Effector memory CD4-positive, alpha-beta T cell (primary cell): ENCODE data around the gene BTAF1.

ENCODE experiments used
- DNase-seq, 3 donors: peaks; one replicate each; pipeline ENCODE4 v3.0.0-alpha.2; 2020
- H3K27ac ChIP-seq: 2 replicates; pipeline ENCODE4 v1.7.0; 2013; ENCODE audit warnings: mild to moderate bottlenecking, low read length, moderate library complexity; ENCODE audit not compliant: insufficient read depth, poor library complexity, severe bottlenecking
- H3K27me3 ChIP-seq: replicated peaks from 2 replicates; pipeline ENCODE4 v1.7.0; 2013; ENCODE audit warnings: mild to moderate bottlenecking, low read length; ENCODE audit not compliant: insufficient read depth, control insufficient read depth, poor library complexity, severe bottlenecking
- H3K36me3 ChIP-seq: 2 replicates; pipeline ENCODE4 v1.7.0; 2013; ENCODE audit warnings: mild to moderate bottlenecking, low read length, moderate library complexity; ENCODE audit not compliant: control insufficient read depth, insufficient read depth
- H3K4me1 ChIP-seq: 2 replicates; pipeline ENCODE4 v1.7.0; 2013; ENCODE audit warnings: low read length, mild to moderate bottlenecking; ENCODE audit not compliant: control insufficient read depth, insufficient read depth, poor library complexity, severe bottlenecking
- H3K4me3 ChIP-seq: 2 replicates; pipeline ENCODE4 v1.7.0; 2013; ENCODE audit warnings: low read length, low read depth, mild to moderate bottlenecking; ENCODE audit not compliant: insufficient read depth, poor library complexity, severe bottlenecking
- H3K9me3 ChIP-seq: 2 replicates; pipeline ENCODE4 v1.7.0; 2013; ENCODE audit warnings: mild to moderate bottlenecking, low read length, moderate library complexity; ENCODE audit not compliant: control insufficient read depth
- total RNA-seq, 3 donors: gene quantifications; one replicate each; lab custom pipeline; 2026; lab: John Stamatoyannopoulos, UW

The BTAF1 gene
- 230 to 261 (median 260) reads per million in 3 donors for total RNA-seq

DNA sequence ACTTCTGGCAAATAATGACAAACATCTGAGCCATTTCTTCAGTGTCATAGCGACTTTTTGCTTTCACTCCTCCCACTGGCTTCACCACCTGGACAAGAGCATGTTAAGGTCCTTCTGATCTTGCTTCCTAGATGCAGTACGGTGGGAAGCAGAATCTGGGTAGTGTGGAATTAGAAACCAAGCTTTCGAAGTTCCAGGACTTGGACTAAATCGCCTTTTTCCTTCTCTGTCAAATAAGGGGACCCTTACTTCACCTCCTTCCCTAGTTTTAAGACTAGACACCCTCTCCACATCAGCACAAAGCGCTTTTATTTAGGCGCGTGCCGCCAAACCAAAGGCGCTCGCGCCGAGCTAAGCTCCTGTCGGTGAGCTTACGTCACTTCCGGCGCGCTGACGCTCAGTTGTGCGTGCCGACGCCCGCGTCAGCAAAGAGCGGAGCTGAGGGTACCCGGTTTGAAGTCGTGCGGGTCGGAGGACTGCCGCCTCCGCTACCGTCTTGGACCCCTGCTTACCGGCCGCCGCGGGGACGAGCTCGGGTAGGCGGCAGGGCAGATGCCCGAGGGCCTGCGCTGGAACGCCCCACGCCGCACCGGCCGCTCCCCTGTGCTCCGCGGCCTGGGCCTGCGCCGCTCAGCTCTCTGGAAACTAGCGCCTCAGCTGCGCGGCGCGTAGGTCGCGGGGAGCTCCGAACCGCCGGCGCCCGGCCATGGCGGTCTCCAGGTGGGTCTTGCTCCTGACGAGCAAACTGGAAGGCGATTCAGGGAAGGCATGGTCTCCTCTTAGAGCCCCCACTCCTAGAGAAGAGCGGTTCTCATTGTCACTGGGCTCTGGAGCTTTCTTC, at the start of gene BTAF1:
Gene BTAF1, plus strand, starts transcription at position 400 of the 841 bp plus-strand sequence. Its CDS starts 307 bp downstream, at position 707.
- Histone ChIP-seq H3K4me3 (peak within 1 kb of the TSS; percentile 96), H3K4me1 (peaks cover 3% of the 10 kb centered on the region)

DNA sequence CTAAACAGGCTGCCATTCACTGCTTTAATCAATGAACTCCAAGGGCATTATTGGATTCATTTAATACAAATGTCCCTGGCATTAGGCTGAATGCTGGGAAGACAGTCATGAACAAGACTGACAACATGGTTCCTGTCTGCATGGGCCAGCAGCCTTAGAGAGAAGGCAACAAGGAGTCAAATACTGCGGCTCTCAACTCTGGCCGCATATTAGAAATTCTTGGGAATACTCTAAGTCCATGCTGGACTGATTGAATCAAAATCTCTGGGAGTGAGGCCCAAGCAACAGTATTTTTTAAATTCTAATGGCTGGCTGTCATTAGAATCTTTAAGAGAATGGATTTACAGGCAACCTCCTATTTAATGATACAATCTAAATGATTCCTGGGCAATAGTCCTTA, 48.4 kb upstream of the BTAF1 start:
- Histone ChIP-seq H3K27me3 (no peaks in the 10 kb centered on the region), H3K27ac (no peak overlapping the region), H3K36me3 (no peaks in the 10 kb centered on the region), H3K9me3 (no peaks in the 10 kb centered on the region), H3K4me3 (no peak overlapping the region), H3K4me1 (no peaks in the 10 kb centered on the region)
- DNase-seq = no peak

More for the DNA sequence above, at the start of gene BTAF1:
- peaks cover 3% of the 10 kb centered on the region for H3K27me3 ChIP-seq
- no peaks in the 10 kb centered on the region for H3K36me3 ChIP-seq
- DNase-seq = peak; percentile 78 to 86 (median 82)
- no peaks in the 10 kb centered on the region for H3K9me3 ChIP-seq
- peak within 1 kb of the TSS; percentile 96 for H3K27ac ChIP-seq

DNA sequence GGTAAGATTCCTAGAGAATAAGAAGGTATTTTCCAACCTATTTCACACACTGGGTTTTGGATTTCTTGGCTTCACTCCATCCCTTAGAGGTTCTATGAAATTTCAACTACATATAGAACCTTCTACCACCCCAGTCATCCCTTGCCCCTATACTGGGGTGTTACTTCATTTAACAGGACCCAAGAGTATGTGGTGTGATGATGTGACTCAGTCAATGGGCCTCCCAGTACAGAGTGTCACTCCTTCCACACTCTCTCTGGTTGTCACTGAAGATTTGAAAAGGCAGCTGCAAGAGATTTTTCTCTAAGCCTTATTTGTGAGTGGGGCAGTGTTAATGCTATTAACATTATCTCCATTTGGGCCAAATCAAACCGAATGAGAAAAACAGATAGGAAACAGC, 47.8 kb upstream of the BTAF1 start:
- Histone ChIP-seq H3K27ac (no peak overlapping the region), H3K27me3 (no peaks in the 10 kb centered on the region), H3K4me3 (no peak overlapping the region), H3K36me3 (no peaks in the 10 kb centered on the region), H3K4me1 (no peaks in the 10 kb centered on the region), H3K9me3 (no peaks in the 10 kb centered on the region)
- DNase-seq = no peak

DNA sequence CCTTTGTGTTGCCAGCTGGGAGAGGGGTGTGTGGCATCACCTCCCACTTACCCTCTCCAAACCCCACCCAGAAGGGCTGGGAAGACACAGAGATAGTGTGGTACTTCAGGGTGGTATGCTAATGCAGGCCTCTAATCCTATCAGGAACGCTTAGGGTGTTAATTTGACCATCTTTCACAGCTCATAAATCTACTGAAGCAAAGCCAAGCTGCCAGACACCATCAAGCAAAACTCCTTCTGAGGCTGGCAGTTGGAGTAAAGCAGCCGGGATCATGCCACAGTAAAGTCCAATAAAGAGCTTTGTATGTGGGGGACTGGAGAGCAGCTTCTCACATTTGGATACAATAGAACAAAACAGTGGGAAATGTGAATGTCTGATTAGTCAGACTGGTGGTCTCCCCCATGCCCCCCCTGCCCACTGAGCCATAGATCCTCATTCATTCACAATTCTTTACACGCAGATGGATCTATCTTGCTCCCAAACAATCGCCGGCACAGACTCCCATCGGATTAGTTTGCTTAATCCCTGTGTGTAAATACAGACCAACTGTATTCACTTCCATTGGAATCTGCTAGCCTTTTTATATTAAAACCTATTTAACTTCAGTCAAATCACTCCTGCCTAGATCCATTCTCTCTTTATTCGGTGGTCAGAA, 43.9 kb upstream of the BTAF1 start:
- Histone ChIP-seq H3K36me3 (no peaks in the 10 kb centered on the region), H3K4me3 (no peak overlapping the region), H3K4me1 (no peaks in the 10 kb centered on the region), H3K9me3 (peaks cover 4% of the 10 kb centered on the region), H3K27me3 (no peaks in the 10 kb centered on the region), H3K27ac (no peak overlapping the region)
- DNase-seq = no peak

DNA sequence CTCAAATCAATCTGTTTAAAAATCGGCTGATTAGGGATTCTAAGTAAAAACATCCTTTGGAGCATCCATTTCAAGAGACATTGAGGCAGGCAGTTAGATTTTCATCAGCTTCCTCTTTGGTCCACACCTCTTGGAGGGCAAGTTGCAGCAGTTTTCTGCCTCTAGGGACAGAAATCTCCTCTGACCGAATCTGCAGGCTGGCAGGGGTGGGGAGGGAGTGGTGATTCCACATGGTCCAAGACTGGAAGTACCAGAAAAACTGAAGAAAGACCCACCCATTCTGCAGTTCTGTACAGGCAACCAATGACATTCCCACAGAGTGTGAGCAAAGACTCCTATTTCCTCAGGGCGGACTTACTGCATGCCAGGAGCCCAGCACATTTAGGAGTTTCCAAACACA, 43.3 kb upstream of the BTAF1 start:
- Histone ChIP-seq H3K9me3 (peaks cover 4% of the 10 kb centered on the region), H3K27me3 (no peaks in the 10 kb centered on the region), H3K36me3 (no peaks in the 10 kb centered on the region), H3K4me1 (no peaks in the 10 kb centered on the region), H3K27ac (no peak overlapping the region), H3K4me3 (no peak overlapping the region)
- no peak for DNase-seq

DNA sequence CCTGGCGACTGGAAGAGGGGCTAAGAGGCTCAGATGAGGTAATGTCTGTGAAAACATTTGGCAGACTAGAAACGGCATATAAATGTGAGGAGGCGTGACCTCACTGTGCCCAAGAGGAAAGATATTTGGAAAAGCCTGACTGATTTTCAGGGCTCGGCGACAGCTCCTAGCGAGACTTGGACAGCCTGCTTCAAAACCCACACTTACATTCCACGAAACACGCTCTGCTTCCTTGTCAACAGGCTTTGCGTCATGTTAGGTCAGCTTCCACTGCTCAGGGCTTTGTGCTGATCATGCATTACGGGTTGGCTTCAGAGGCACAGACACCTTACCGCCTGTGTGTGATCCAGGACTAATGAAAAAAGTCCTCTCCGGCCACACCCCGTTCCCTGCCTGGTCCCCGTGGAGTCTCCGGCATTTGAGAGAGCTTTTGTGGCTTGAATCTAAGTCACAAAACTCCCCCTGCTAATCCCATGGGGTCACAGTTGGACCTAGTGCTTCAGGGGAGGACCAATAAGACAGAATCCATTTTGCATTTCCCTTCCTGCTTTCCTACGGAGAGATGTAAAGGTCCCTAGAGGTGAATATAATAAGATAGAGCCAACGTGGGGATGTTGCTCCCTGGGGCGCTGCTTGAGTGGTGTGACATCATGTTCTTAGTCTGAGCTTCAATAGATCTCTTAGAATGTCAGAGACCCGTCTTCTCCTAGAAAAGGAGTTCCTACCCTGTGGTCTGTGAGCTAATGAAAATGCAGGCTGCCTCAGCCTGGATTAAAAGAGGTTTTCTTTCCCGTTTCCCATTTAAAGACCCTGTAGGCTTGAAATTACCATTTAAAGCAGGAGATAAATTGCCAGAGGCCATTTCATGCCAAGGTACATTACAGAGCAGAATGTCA, 39.8 kb upstream of the BTAF1 start:
- no peak overlapping the region for H3K4me3 ChIP-seq
- H3K4me1 ChIP-seq = no peaks in the 10 kb centered on the region
- peaks cover 5% of the 10 kb centered on the region for H3K27me3 ChIP-seq
- no peak for DNase-seq
- peaks cover 4% of the 10 kb centered on the region for H3K9me3 ChIP-seq
- no peak overlapping the region for H3K27ac ChIP-seq
- no peaks in the 10 kb centered on the region for H3K36me3 ChIP-seq

- no peak overlapping the region for H3K4me3 ChIP-seq
- no peaks in the 10 kb centered on the region for H3K36me3 ChIP-seq
- no peaks in the 10 kb centered on the region for H3K4me1 ChIP-seq
- no peak for DNase-seq
- H3K27me3 ChIP-seq = peaks cover 5% of the 10 kb centered on the region
- H3K27ac ChIP-seq = no peak overlapping the region
- H3K9me3 ChIP-seq = peaks cover 4% of the 10 kb centered on the region
These were observed 39.0 kb upstream of the BTAF1 start for GRCh38 chr10:91884536-91884935.

- Histone ChIP-seq H3K27ac (no peak overlapping the region), H3K27me3 (peaks cover 5% of the 10 kb centered on the region), H3K36me3 (no peaks in the 10 kb centered on the region), H3K4me3 (no peak overlapping the region), H3K4me1 (no peaks in the 10 kb centered on the region), H3K9me3 (peaks cover 4% of the 10 kb centered on the region)
- no peak for DNase-seq
These were observed 38.0 kb upstream of the BTAF1 start for GRCh38 chr10:91885362-91886079.

GRCh38 chr10:91886954-91887271, 36.7 kb upstream of the BTAF1 start:
- Histone ChIP-seq H3K36me3 (no peaks in the 10 kb centered on the region), H3K27ac (no peak overlapping the region), H3K4me3 (peak overlapping the region; percentile 70), H3K27me3 (peaks cover 5% of the 10 kb centered on the region), H3K4me1 (no peaks in the 10 kb centered on the region), H3K9me3 (no peaks in the 10 kb centered on the region)
- no peak for DNase-seq
